Colonic mucosa (tissue), 4 donors: ENCODE data around the gene EFCAB14. TPM values are rescaled to one million over a fixed set of nuclear protein-coding genes. Genes with fewer than 3 reads are reported as not detected.

Experiments
- DNase-seq: peaks from one replicate; pipeline ENCODE4 v3.0.0-alpha.2; 2020
- H3K27ac ChIP-seq: fragments of 200-600 bp; one replicate; pipeline ENCODE4 v1.8.0; 2021
- H3K27me3 ChIP-seq: fragments of 200-600 bp; one replicate; pipeline ENCODE4 v1.8.0; 2021
- H3K36me3 ChIP-seq: fragments of 200-600 bp; one replicate; pipeline ENCODE4 v1.8.0; 2021
- H3K4me1 ChIP-seq: fragments of 200-600 bp; one replicate; pipeline ENCODE4 v1.8.0; 2021; ENCODE audit warnings: mild to moderate bottlenecking
- H3K4me3 ChIP-seq: fragments of 200-600 bp; one replicate; pipeline ENCODE4 v1.8.0; 2021
- H3K9ac ChIP-seq, 2 donors: one replicate each; pipeline ENCODE4 v1.7.0; 2013; ENCODE audit warnings: control low read depth in 2 of 2, low read depth in 2 of 2, low read length in 2 of 2
- H3K9me3 ChIP-seq: fragments of 200-600 bp; one replicate; pipeline ENCODE4 v1.8.0; 2021
- CTCF ChIP-seq: fragments of 200-600 bp; IDR thresholded peaks from one replicate; pipeline ENCODE4 v1.8.0; 2022; ENCODE audit warnings: antibody characterized with exemption, mild to moderate bottlenecking
- intact Hi-C: fragments of 100-400 bp; cut with DNase I; formaldehyde crosslinking; loops from one replicate; pipeline ENCODE4 v1.14.1; 2022
- total RNA-seq, 2 donors: library from RNA; stranded (reverse); fragmentation: NEBNext Ultra II Directional in 1 of 2; extraction: Animal tissue kit (Norgen Biotek cat#: 25700) in 1 of 2; gene quantifications; one replicate each; pipeline ENCODE4 v1.2.1, GENCODE V29; 2021
- donor health status: healthy.
- donor health status: DM: no; HTN: no; CAD: no.
- donor health status: DM: no; HTN: no; CAD: no.

EFCAB14 gene
- total RNA-seq, 2 donors from 2014 or later, result 87.4 to 114 TPM

DNA sequence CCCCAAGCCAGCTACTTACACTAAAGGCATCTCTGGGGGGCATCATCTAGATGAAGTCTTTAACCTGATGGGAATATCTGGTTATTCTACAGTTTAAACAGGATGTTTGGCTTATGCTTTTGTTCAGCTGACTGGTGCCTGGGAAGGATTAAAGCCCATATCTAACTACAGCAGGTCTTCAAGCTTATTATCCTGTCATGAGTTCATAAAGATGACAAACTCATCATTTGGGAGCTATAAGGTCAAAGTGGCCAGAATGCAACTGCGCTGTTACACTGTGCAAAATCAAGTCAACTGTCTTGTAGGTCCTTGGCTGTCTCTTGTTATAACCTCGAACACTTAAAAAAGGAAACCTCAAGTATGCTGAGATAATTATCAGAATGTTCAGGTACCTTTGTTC lies 83.7 kb downstream of the EFCAB14 start:
- TF ChIP-seq CTCF, result no peak
- Histone ChIP-seq H3K27me3 (no peaks in the 10 kb centered on the region), H3K9me3 (no peaks in the 10 kb centered on the region), H3K36me3 (no peaks in the 10 kb centered on the region), H3K4me1 (peaks cover 4% of the 10 kb centered on the region), H3K9ac (no peak overlapping the region), H3K27ac (no peak overlapping the region), H3K4me3 (no peak overlapping the region)
- intact Hi-C loops, result no loop called here
- DNase-seq, result no peak

DNA sequence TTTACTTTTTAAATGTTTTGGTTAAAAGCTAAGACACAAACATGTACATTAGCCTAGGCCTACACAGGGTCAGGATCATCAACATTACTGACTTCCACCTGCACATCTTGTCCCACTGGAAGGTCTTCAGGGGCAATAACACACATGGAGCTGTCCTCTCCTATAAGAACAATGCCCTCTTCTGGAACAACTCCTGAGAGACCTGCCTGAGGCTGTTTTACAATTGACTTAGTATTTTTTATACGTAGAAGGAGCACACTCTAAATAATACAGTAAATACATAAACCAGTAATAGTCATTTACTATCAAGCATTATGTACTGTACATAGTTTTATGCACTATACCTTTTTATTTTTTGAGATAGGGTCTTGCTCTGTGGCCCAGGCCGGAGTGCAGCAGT lies 88.2 kb downstream of the EFCAB14 start:
- Histone ChIP-seq H3K36me3 (no peaks in the 10 kb centered on the region), H3K4me1 (no peaks in the 10 kb centered on the region), H3K9ac (no peak overlapping the region), H3K4me3 (no peak overlapping the region), H3K9me3 (no peaks in the 10 kb centered on the region), H3K27ac (no peak overlapping the region), H3K27me3 (no peaks in the 10 kb centered on the region)
- intact Hi-C loops, result no loop called here
- DNase-seq, result no peak
- no peak for TF ChIP-seq CTCF

Other genes starting within 250 kb of the EFCAB14 start
- not detected for gene DMBX1, start 229.3 kb downstream of the EFCAB14 start, total RNA-seq
- not detected for gene KNCN, start 167.5 kb downstream of the EFCAB14 start, total RNA-seq
- gene MKNK1, start 114.8 kb downstream of the EFCAB14 start, total RNA-seq, result 10 to 100 TPM; 27.0 to 36.8 TPM
- gene MOB3C, start 102.3 kb downstream of the EFCAB14 start, total RNA-seq, result 10 to 100 TPM; 11.8 to 16.3 TPM
- gene ATPAF1, start 50.8 kb downstream of the EFCAB14 start, total RNA-seq, result 10 to 100 TPM; 55.8 to 66.1 TPM
- not detected for gene TEX38, start 47.3 kb downstream of the EFCAB14 start, total RNA-seq
- 1 to 10 TPM in 1 of 2 donors, not detected in 1; 1.2 TPM for gene CYP4B1, start 79.9 kb upstream of the EFCAB14 start, total RNA-seq
- under 1 TPM in 1 of 2 donors, not detected in 1; 0.57 TPM for gene CYP4A11, start 222.4 kb upstream of the EFCAB14 start, total RNA-seq